KMS-11 (cell line): ENCODE data around the gene GNAQ.

Experiments used
- H2AFZ ChIP-seq: fragments of 200-600 bp; sonication (generic); 2 replicates; pipeline ENCODE4 v1.6.1; 2016; ENCODE audit warnings: antibody characterized with exemption, mixed run types, low read depth
- H3K27ac ChIP-seq: fragments of 200-600 bp; sonication (generic); 2 replicates; pipeline ENCODE4 v1.6.1; 2016; ENCODE audit warnings: mild to moderate bottlenecking, mixed run types
- H3K27me3 ChIP-seq: fragments of 200-600 bp; sonication (generic); 2 replicates; pipeline ENCODE4 v1.6.1; 2017; ENCODE audit warnings: mild to moderate bottlenecking, low read depth, mixed run types, moderate library complexity; ENCODE audit not compliant: insufficient read depth
- H3K36me3 ChIP-seq: fragments of 200-600 bp; sonication (generic); 2 replicates; pipeline ENCODE4 v1.6.1; 2017; ENCODE audit warnings: mild to moderate bottlenecking, mixed run types; ENCODE audit not compliant: insufficient read depth
- H3K4me1 ChIP-seq: fragments of 200-600 bp; sonication (generic); 2 replicates; pipeline ENCODE4 v1.6.1; 2016; ENCODE audit warnings: mild to moderate bottlenecking, low read depth, mixed run types; ENCODE audit not compliant: poor library complexity, severe bottlenecking
- H3K4me2 ChIP-seq: fragments of 200-600 bp; sonication (generic); 2 replicates; pipeline ENCODE4 v1.7.0; 2016; ENCODE audit warnings: mild to moderate bottlenecking, mixed run types
- H3K4me3 ChIP-seq: fragments of 200-600 bp; sonication (generic); IDR thresholded peaks from 2 replicates; pipeline ENCODE4 v1.6.1; 2017; ENCODE audit warnings: low read depth, low read length, mixed read lengths; ENCODE audit not compliant: insufficient read depth
- H3K79me2 ChIP-seq: fragments of 200-600 bp; sonication (generic); 2 replicates; pipeline ENCODE4 v1.6.1; 2016; ENCODE audit warnings: low read depth, mixed run types; ENCODE audit not compliant: insufficient read depth
- H3K9ac ChIP-seq: fragments of 200-600 bp; sonication (generic); 2 replicates; pipeline ENCODE4 v1.6.1; 2016; ENCODE audit warnings: mild to moderate bottlenecking, mixed run types
- H4K20me1 ChIP-seq: fragments of 200-600 bp; sonication (generic); 2 replicates; pipeline ENCODE4 v1.6.1; 2016; ENCODE audit warnings: mild to moderate bottlenecking, mixed run types; ENCODE audit not compliant: insufficient read depth
- TF ChIP-seq, protein P1 (sequence below): fragments of 200-600 bp; sonication (generic); conservative IDR thresholded peaks from 2 replicates; pipeline ENCODE4 v1.6.1; 2017; ENCODE audit warnings: low read depth, mild to moderate bottlenecking, antibody characterized with exemption, low read length, moderate library complexity, mixed read lengths

Gene GNAQ

DNA sequence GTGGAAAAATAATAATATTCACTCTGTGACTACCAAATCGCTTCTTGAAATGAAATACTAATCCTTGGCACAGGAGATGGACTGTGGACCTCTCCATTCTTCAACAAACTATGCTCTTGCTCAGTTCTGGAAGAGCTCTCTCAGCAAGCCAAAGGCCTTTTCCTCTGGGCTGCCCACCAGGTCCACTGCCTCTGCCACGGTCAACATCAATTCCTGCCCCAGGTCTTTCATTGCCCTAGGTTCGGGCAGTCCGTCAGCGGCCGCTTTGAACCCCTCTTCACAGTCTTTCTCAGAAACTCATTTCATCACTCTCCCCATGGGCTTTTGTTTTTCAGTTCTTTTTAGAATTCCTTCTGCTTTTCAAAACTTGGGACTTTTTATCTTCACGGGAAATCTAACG is 64.9 kb downstream of the GNAQ start:
- Histone ChIP-seq H3K4me1 (no peaks in the 10 kb centered on the region), H3K9ac (no peak overlapping the region), H3K79me2 (no peaks in the 10 kb centered on the region; the same call in 1 of the 2 replicates), H3K36me3 (no peaks in the 10 kb centered on the region), H3K4me2 (no peak overlapping the region), H2AFZ (no peak overlapping the region), H3K27me3 (no peaks in the 10 kb centered on the region), H4K20me1 (no peaks in the 10 kb centered on the region), H3K4me3 (no peak overlapping the region), H3K27ac (no peak overlapping the region)
- TF ChIP-seq, protein P1, sequence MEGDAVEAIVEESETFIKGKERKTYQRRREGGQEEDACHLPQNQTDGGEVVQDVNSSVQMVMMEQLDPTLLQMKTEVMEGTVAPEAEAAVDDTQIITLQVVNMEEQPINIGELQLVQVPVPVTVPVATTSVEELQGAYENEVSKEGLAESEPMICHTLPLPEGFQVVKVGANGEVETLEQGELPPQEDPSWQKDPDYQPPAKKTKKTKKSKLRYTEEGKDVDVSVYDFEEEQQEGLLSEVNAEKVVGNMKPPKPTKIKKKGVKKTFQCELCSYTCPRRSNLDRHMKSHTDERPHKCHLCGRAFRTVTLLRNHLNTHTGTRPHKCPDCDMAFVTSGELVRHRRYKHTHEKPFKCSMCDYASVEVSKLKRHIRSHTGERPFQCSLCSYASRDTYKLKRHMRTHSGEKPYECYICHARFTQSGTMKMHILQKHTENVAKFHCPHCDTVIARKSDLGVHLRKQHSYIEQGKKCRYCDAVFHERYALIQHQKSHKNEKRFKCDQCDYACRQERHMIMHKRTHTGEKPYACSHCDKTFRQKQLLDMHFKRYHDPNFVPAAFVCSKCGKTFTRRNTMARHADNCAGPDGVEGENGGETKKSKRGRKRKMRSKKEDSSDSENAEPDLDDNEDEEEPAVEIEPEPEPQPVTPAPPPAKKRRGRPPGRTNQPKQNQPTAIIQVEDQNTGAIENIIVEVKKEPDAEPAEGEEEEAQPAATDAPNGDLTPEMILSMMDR = no peak

DNA sequence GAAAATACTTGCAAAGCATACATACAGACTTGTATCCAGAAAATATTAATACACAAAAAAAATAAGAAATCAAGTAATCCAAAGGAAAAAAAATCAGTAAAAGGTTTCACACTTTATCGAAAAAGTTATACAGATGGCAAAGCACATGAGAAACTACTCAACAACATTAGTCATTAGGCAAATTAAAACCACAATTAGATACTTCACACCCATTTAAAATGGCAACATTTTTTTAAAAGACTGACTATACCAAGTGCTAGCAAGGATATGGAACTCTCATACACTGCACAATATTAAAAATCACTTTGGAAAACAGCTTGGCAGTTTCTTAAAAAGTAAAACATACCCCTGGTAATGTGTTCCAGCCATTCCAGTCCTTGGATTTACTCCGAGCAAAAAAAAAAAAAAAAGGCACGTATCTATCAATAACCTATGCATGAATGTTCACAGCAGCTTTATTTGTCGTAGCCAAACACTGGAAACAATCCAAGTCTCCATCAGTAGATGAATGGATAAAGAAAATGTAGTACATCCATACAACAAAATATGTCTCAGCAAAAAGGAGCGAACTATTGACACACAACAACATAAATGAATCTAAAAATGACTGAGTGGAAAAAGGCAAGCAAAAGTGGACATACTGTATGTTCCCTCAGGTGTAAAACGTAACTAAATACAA is 66.0 kb downstream of the GNAQ start:
- TF ChIP-seq, protein P1 = no peak
- no peak overlapping the region for H3K27ac ChIP-seq
- no peak overlapping the region for H2AFZ ChIP-seq
- H4K20me1 ChIP-seq = no peaks in the 10 kb centered on the region
- no peak overlapping the region for H3K4me3 ChIP-seq
- H3K36me3 ChIP-seq = no peaks in the 10 kb centered on the region
- no peaks in the 10 kb centered on the region for H3K27me3 ChIP-seq
- no peak overlapping the region for H3K4me2 ChIP-seq
- H3K4me1 ChIP-seq = no peaks in the 10 kb centered on the region
- H3K79me2 ChIP-seq = no peaks in the 10 kb centered on the region; the same call in 1 of the 2 replicates
- no peak overlapping the region for H3K9ac ChIP-seq

DNA sequence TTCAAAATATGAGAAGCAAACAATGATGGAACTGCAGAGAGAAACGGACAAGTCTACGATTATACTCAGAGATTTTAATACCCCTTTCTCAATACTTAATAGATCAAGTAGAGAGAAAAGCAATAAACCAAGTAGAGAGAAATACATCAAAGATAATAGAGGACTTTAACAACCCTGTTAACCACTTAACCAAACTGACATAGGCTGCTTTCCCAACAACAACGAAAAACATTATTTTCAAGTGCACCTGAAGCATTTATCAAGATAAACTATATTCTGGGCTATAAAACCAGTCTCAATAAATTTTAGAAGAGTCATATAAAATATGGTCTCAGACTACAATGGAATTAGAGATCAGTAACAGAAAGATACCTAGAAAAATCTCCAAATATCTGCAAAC is 67.4 kb downstream of the GNAQ start:
- no peaks in the 10 kb centered on the region for H4K20me1 ChIP-seq
- TF ChIP-seq, protein P1 = no peak
- H3K4me2 ChIP-seq = no peak overlapping the region
- H3K4me3 ChIP-seq = no peak overlapping the region
- H3K4me1 ChIP-seq = no peaks in the 10 kb centered on the region
- H3K79me2 ChIP-seq = no peaks in the 10 kb centered on the region; the same call in 1 of the 2 replicates
- H3K27ac ChIP-seq = no peak overlapping the region
- no peaks in the 10 kb centered on the region for H3K27me3 ChIP-seq
- no peak overlapping the region for H2AFZ ChIP-seq
- H3K36me3 ChIP-seq = no peaks in the 10 kb centered on the region
- no peak overlapping the region for H3K9ac ChIP-seq

DNA sequence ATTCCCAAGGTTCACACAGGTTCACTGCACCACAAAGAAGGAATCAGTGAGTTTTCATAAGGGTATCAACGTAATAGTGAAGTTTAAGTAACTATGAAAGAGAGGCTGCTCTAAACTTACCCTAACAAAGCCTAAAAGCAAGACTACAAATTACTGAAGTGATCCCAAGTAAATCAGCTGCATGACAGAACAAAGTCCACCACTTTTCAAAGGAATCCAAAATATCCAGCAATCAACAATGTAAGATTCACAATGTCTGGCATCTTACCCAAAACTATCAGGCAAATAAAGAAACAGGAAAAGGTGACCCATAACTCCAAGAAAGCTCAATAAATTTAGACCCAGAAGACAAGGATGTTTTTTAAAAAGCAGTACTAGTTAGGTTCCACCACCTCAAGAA is 70.1 kb downstream of the GNAQ start:
- no peak overlapping the region for H3K4me3 ChIP-seq
- no peaks in the 10 kb centered on the region for H3K4me1 ChIP-seq
- H3K36me3 ChIP-seq = no peaks in the 10 kb centered on the region
- TF ChIP-seq, protein P1 = no peak
- no peak overlapping the region for H3K27ac ChIP-seq
- H3K27me3 ChIP-seq = no peaks in the 10 kb centered on the region
- no peak overlapping the region for H3K9ac ChIP-seq
- no peak overlapping the region for H3K4me2 ChIP-seq
- no peak overlapping the region for H2AFZ ChIP-seq
- no peaks in the 10 kb centered on the region for H4K20me1 ChIP-seq
- no peaks in the 10 kb centered on the region; the same call in 1 of the 2 replicates for H3K79me2 ChIP-seq
